GM21360 (cell line): ENCODE results near the gene COX5B.
"Not testable (repeated sequence)": the region's sequence is repeated elsewhere in the genome, so short reads cannot be mapped to it uniquely, and the experiment has no call there.

ENCODE experiments used
- ATAC-seq: cut with Tn5 transposase; IDR thresholded peaks from one replicate; pipeline ENCODE4 v1.9.1; 2021; ENCODE audit warnings: mild to moderate bottlenecking, moderate library complexity; ENCODE audit not compliant: unreplicated experiment

COX5B gene, protein sequence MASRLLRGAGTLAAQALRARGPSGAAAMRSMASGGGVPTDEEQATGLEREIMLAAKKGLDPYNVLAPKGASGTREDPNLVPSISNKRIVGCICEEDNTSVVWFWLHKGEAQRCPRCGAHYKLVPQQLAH

DNA sequence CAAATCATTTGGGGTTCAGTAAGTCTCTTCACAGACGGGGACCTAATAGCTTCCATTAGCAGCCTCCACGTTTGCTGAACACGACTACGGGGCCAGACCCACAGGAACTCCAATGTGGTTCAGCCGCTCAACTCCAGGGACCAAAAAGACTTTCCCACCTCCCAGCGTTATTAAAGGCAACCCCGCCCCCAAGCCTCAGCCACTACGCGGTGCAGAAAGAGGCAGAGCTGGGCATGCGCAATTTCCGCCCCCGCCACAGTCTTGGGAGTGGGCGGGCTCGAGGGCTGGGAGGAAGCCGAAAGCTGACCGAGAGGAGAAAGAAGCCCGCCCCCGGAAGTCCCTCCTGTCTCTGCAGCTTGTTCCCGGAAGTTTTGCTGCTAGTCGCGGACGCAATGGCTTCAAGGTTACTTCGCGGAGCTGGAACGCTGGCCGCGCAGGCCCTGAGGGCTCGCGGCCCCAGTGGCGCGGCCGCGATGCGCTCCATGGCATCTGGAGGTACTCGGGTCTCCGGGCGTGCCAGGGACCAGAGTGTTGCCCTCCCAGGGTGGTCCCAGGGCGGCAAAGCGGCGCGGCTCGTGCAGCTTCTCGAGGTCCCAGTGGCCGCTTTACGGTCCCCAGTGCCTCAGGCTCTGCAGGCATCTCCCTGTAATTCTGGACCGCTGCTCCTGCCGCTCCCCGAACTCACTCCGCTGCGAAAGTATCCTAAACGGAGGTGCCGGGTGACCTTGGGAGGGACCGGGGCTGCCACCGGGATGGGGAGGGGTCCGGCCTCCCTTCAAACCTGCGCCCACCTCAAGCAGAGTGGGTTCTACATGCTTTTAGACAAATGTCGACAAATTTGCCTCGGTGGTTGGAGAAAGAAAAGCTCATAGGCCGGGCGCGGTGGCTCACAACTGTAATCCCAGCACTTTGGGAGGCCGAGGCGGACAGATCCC lies at the start of gene COX5B:
Gene COX5B (plus strand): TSS at position 368 of the 935 bp plus-strand sequence. CDS start 25 bp downstream, at position 393.
- peak; percentile 79 for ATAC-seq

DNA sequence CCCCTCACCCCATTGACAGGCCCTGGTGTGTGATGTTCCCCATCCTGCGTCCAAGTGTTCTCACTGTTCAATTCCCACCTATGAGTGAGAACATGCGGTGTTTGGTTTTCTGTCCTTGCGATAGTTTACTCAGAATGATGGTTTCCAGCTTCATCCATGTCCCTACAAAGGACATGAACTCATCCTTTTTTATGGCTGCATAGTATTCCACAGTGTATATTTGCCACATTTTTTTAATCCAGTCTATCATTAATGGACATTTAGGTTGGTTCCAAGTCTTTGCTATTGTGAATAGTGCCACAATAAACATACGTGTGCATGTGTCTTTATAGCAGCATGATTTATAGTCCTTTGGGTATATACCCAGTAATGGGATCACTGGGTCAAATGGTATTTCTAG lies 49.7 kb upstream of the COX5B start:
- not testable (repeated sequence) for ATAC-seq

DNA sequence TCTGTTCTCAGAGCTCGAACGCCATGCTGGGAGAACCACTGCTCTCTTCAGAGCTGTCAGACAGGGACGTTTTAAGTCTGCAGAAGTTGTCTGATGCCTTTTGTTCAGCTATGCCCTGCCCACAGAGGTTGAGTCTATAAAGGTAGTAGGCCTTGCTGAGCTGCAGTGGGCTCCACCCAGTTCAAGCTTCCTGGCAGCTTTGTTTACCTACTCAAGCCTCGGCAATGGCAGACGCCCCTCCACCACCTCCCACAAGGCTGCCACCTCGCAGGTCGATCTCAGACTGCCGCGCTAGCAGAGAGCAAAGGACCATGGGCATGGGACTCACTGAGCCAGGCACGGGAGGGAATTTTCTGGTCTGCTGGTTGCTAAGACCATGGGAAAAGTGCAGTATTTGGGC lies 44.3 kb upstream of the COX5B start:
- not testable (repeated sequence) for ATAC-seq

DNA sequence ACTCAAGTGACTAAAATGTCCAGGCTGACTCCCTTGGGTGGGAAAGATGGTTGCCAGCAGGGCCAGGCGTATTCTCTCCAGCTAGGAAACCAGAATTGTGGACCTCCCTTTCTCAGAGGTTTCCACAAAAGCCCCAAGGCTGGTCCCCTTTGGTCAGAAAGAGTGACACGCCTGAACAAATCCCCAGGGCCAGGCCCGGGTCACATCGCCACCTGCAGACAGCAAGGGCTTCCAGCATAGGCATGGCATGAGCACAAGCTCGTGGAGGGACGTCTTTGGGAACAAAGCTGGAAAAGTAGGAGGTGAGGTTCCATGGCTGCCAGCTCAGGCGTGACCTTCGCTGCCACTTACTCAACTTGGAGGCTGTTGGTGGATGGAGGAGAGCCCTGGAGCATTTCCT lies 40.8 kb upstream of the COX5B start:
- not testable (repeated sequence) for ATAC-seq

DNA sequence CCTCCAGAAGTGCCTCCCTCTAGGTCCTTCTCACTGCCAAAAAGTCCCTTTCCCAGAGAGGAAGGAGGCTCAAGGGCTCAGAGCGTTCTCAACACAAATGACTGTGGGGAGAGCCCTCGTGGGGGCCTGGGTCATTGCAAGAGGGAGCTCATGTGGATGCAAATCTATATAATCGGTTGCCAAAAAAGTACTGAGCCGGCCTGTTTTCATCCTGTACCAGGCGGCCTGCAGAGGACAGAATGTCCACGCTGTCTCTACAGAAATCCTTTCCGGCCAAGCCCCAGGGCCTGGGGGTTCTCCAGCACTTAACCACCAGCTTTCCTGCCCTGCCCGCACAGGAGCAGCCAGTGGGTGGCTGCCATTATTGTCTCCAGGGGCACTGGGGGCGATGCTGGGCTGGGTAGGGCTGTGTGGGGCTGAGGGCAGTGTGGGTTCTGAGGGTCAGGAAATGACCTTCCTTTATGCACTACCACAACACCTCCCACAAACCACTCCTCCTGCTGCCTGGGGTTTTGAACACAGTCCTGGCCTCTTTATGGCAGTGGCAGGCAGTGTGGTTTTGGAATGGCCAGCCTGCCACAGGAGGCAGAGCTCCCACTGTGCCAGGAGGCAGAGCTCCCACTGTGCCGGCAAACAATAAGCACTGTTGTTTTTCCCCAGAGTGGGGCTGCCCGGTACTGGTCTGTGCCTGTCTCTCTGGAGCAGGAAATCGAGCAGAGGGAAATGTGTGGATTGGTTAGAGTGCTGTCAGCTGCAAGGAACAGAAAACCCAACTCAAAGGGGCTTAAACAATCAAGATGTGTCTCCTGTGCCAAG lies 40.1 kb upstream of the COX5B start:
- not testable (repeated sequence) for ATAC-seq

DNA sequence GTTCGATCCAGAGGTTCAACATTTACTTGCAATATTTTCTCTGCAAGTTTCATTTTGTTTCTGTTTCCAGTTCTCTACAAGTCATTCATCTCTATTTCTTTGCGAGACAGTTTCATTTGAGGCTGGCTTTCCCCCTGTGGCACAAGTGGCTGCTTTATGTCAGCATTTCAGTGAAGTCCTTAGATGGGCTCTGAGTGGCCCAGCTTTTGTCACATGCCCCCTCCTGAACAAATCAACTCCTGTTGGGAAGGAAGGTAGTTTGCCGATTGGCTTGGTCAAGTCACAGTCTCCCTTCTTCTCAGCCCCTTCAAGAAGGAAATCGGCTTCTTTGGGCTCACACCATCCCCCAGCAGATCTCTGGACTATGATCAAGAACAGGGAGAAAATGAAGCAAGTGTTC lies 37.1 kb upstream of the COX5B start:
- ATAC-seq = not testable (repeated sequence)

DNA sequence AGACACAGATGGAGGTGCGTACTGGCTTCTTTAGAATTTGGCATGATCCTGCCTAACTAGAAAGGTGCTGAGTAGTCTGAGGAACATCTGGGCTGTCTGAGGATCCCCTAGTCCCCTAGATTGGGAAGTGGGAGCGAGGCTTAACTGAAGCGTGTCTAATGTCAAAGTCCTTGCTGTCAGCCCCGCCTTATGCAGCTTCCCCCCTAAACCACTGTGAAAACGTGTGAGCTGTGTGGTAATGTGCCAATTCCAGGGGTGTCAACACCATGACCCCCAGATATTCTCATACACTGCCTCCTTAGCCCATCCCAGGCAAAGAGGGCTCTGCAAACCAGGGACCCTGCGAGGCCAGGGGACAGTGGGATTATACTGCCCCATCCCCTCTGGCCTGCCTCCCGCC lies 34.0 kb upstream of the COX5B start:
- not testable (repeated sequence) for ATAC-seq

DNA sequence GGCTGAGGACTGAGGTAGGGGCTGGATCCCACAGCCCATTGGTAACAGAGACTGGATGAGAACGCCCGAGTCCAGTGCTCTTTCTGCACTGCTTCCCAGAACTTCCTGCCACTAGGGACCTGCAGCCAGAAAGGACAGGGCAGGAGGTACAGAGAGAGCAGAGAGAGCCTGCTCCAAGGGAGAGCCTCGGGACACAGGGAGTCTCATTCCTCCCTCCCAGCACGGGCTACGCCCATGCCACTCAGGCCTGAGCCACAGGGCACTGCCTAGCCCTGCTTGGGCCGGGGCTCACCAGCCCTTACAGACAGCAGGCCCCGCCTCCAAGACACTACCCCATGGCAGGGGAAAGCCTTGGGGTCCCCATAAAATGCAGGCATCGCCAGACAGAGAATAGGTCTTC lies 30.1 kb upstream of the COX5B start:
- not testable (repeated sequence) for ATAC-seq

DNA sequence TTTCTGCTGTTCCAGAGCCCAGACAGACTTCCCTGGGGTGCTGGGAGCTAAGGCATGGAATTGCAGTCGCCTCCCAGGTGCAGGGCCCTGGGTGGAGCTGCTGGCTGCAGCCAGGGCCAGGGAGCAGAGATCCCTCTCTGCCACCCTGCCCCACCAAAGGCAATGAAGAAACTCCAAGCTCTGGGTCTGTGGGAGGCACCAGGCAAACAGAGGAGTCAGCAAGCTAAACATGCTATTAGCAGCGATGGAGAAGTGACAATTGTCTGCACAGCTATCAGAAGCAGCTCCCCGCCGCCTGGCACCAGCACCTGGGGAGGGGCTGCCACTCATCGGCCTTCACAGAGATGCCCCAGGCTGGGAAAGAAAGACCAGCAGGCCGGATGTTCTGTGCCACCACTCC lies 28.0 kb upstream of the COX5B start:
- ATAC-seq = no peak

DNA sequence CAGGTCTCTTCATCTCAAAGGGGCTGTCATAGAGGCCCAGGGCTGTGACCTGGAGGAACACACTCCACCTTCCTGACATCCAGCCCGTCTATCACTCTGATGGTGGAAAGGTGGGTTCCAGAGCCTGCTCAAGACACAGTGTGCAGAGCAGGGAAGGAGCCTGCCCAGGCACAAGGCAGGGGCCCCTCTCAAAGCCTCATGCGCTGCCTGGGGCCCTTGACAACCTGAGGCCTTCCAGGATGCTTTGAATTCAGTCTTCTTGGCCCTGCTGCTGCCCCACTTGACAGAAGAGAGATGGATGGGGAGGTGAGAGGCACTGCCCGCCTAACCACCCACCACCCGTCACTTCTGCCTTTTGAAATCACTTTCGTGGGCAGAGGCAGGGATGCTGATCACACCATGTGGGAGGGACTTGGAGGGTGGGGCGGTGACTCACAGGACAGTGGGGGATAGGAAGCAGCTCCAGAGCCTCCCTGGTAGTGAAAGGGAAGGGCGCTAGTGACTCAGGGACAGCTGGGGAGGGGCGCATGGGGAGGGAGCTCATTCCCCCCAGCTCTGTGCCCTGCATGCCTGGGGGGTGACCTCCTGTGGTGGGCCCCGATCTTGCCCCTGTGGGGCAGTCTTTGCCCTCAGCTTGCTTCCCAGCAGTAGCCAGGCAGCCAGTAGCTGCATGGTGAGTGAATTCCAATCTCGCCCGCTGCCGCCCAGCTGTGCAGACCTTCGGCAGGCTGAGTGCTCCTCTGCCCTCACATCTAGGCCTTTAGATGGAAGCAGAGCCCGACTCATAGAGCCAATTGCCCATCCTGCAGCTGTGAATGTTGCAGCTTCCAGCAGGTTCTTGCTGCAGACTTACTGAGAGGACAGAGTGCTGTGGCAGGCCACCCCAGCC lies 26.7 kb upstream of the COX5B start:
- ATAC-seq = not testable (repeated sequence)

DNA sequence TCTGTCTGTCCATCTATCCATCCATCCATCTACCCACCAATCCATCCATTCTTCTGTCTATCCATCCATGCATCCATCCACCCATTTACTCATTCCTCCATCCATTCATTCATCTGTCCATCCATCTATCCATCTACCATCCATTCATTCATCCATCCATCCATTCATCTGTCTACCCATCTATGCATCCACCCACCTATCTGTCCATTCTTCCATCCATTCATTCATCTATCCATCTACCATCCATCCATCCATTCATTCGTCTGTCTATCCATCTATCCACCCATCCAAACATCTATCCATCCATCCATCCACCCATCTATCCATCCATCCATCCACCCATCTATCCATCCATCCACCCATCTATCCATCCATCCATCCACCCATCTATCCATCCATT lies 25.4 kb upstream of the COX5B start:
- not testable (repeated sequence) for ATAC-seq

DNA sequence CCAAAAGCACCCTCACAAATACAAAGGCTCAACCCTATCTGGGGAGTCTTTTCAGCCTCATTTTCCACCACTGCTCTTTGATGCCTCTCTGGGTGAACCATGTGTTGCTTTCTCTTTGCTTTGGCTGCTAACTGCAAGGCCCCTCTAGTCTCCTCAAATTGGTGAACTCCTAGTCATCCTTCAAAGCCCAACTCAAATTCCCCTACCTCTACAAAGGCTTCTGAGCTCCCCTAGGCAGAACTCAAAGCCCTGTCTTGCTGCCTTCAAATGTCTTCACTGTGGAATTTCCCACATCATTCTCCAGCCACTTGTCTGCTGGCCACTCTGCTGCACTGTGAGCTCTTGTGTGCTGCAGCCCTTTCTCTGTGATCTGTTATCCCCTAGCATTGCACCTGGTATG lies 22.9 kb upstream of the COX5B start:
- ATAC-seq = not testable (repeated sequence)

DNA sequence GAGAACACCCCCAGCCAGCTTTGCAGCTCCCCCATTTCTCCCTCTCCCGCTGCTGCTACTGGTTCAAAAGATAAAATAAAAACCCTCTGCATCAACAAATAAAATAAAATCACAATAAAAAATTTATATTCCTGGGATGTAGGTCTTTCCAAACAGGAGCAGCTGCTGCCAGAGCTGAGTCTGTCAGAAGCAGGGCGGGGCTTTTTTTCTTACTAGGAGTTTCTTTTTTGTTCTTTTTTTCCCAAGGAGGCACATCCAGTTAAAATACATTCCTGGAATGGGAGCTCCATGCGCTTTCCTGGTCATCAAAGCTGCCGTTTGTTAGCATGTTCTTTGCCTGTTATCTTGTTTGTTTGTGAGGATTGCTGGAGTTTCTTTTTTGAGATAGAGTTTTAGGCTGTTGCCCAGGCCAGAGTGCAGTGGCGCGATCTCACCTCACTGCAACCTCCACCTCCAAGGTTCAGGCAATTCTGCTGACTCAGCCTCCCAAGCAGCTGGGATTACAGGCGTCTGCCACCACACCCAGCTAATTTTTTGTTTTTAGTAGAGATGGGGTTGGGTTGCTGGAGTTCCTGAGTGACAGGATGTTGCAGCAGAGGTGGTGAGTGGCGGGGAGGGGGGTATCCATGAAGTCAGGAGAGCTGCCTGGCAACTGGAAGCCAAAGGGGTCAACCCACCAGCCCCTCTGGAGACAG lies 20.4 kb upstream of the COX5B start:
- ATAC-seq = not testable (repeated sequence)

DNA sequence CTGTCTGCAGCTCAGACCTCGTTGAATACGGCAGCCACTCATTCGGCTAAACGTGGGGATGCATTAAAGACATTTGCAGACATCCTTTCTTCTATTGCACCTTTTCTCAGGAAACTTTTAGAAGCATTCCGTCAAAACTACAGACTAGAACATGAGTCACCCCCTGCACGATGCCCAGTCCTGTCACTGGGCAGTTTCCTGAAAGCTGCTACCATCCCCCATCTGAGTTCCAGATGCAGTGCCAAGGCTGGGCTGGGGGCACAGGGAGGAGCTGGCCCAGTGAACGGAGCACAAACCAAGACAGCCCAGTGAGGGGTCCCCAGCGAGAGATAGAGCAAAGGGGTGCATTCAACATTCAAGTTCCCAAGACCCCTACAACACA lies 19.8 kb upstream of the COX5B start:
- ATAC-seq = not testable (repeated sequence)

DNA sequence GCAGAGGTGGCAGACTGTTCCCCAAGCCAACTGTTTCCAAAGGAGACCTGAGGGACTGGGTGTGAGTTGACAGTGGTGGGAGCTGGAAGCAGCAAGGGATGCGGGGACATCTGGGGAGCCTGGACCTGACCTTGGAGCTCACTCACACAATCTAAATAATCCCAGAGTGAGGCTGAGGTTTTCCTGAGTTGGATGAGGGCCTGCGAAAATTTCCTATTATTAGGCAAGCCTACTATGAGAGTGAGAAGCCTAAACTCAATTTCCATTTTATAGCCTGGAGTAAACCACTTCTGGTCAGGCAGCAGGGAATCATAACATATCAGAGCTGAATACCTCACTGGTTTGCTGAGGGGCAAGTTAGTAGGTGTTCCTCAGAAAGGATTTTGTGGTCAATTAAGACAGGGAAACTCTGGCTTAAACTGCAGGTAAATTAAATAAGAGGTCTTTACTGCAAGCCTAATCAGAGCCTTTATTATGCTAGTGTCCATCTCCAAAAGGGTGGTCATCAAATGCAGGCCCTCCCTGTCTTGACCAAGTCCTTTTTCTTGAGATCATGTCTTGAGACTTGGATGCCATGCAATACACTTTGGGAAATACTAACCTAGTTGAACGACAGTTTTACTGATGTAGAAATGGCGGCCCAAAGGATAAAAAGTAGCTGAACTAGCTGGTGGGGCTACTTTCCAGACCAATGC lies 1.7 kb upstream of the COX5B start:
- ATAC-seq = no peak

DNA sequence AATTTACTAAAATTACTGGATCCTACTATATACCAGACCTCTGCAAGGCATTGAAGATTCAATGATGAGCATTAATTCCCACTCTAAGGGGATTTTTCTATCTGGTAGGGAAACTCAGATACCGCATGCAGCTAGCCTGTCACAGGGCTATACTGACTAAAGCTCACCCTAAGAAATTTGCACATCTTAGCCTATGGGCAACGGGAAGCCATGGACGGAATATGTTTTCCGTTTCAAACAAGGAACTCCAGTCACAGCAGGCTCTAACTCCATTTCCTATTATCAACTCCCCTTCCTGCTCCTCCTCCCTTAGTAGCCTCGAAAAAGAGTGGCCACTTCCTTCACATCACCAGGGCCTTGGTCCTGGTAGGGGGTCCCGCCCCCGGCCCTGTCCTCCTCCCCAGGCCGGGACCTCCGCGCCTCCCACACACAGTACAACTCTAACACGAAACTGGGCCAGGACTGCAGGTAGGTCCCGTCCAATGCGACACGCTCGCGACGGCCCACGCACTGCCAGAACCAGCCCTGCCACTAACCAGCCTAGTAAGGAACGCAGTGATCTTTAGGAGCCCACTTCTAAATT lies 659 bp upstream of the COX5B start:
- peak; percentile 38 for ATAC-seq

DNA sequence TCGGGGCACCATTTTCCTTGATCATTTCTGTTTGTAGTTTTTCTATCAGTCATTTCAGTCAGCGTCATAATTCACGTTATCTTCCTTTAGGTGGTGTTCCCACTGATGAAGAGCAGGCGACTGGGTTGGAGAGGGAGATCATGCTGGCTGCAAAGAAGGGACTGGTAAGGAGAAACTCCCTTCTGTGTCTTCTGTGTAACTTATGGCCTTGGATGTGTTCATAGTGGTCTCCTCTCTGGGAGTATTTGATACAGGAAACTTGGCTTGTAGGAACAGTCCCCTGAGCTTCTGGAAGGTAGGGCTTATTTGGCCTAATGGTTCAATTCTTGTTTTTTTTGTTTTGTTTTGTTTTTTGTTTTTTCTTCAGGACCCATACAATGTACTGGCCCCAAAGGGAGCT lies 1.1 kb downstream of the COX5B start:
- no peak for ATAC-seq

DNA sequence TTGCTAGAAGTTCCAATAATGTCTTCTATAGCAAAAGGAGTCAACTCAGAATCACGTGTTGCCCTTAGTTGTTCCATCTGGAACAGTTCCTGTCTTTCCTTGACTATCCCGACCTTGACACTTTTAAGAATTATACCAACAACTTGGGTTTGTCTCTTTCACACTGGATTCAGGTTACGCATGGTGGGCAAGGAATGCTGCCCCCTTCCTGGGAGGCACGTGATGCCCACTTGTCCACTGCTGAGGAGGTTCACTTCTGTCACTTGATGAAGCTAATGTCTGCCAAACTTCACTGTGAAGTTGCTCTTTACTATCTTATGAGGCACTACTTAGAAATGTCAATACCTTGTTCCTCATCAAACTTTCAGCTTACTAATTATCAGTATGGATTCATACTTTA lies 5.3 kb downstream of the COX5B start:
- no peak for ATAC-seq

DNA sequence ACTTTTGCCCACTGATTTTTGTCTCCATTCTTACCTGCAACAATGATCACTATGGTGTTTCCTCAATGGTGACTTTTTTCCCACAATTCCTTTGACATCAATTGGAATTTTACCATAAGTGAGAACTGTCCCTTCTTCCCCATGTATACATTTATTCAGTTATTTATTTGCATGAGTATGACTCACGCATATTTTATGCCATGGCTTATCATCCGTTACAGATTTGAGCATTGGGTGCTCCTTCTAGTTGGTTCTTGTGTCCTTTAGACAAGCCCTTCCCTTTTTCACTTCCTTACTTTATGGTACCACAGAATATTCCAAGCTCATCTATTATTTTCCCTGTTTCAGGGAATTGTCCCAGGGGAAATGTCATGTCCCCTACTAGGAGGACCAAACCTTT lies 7.6 kb downstream of the COX5B start:
- no peak for ATAC-seq
